ENCODE results near the gene TTLL13. TPM values are rescaled to one million over a fixed set of nuclear protein-coding genes. Genes with fewer than 3 reads are reported as not detected.

TTLL13 gene
- total and polyA plus RNA-seq, 2 of the 8 experiments (the other 6 are each of a cell fraction or from before 2014, with no cell fraction given), result 0.03 TPM; not detected in 1

DNA sequence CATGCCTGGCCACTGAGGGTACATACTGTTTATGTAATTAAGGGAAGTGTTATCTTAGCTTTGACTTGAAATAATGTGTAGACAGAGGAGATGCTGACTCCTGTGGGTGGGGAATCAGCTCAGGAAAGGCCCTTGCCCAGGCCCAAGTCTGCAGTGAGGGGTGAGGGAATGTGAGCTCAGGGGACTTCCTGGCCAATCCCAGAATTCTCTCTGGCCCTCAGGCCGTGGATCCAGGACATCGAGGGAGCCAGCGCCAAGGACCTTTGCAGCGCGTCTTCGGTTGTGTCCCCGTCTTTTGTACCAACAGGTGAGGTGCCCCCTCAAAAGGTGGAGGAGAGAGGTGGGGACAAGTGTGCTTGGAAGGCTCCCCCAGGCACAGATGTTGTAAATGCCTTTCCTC is 22.0 kb upstream of the TTLL13 start (continued):
- TF ChIP-seq, protein P1, sequence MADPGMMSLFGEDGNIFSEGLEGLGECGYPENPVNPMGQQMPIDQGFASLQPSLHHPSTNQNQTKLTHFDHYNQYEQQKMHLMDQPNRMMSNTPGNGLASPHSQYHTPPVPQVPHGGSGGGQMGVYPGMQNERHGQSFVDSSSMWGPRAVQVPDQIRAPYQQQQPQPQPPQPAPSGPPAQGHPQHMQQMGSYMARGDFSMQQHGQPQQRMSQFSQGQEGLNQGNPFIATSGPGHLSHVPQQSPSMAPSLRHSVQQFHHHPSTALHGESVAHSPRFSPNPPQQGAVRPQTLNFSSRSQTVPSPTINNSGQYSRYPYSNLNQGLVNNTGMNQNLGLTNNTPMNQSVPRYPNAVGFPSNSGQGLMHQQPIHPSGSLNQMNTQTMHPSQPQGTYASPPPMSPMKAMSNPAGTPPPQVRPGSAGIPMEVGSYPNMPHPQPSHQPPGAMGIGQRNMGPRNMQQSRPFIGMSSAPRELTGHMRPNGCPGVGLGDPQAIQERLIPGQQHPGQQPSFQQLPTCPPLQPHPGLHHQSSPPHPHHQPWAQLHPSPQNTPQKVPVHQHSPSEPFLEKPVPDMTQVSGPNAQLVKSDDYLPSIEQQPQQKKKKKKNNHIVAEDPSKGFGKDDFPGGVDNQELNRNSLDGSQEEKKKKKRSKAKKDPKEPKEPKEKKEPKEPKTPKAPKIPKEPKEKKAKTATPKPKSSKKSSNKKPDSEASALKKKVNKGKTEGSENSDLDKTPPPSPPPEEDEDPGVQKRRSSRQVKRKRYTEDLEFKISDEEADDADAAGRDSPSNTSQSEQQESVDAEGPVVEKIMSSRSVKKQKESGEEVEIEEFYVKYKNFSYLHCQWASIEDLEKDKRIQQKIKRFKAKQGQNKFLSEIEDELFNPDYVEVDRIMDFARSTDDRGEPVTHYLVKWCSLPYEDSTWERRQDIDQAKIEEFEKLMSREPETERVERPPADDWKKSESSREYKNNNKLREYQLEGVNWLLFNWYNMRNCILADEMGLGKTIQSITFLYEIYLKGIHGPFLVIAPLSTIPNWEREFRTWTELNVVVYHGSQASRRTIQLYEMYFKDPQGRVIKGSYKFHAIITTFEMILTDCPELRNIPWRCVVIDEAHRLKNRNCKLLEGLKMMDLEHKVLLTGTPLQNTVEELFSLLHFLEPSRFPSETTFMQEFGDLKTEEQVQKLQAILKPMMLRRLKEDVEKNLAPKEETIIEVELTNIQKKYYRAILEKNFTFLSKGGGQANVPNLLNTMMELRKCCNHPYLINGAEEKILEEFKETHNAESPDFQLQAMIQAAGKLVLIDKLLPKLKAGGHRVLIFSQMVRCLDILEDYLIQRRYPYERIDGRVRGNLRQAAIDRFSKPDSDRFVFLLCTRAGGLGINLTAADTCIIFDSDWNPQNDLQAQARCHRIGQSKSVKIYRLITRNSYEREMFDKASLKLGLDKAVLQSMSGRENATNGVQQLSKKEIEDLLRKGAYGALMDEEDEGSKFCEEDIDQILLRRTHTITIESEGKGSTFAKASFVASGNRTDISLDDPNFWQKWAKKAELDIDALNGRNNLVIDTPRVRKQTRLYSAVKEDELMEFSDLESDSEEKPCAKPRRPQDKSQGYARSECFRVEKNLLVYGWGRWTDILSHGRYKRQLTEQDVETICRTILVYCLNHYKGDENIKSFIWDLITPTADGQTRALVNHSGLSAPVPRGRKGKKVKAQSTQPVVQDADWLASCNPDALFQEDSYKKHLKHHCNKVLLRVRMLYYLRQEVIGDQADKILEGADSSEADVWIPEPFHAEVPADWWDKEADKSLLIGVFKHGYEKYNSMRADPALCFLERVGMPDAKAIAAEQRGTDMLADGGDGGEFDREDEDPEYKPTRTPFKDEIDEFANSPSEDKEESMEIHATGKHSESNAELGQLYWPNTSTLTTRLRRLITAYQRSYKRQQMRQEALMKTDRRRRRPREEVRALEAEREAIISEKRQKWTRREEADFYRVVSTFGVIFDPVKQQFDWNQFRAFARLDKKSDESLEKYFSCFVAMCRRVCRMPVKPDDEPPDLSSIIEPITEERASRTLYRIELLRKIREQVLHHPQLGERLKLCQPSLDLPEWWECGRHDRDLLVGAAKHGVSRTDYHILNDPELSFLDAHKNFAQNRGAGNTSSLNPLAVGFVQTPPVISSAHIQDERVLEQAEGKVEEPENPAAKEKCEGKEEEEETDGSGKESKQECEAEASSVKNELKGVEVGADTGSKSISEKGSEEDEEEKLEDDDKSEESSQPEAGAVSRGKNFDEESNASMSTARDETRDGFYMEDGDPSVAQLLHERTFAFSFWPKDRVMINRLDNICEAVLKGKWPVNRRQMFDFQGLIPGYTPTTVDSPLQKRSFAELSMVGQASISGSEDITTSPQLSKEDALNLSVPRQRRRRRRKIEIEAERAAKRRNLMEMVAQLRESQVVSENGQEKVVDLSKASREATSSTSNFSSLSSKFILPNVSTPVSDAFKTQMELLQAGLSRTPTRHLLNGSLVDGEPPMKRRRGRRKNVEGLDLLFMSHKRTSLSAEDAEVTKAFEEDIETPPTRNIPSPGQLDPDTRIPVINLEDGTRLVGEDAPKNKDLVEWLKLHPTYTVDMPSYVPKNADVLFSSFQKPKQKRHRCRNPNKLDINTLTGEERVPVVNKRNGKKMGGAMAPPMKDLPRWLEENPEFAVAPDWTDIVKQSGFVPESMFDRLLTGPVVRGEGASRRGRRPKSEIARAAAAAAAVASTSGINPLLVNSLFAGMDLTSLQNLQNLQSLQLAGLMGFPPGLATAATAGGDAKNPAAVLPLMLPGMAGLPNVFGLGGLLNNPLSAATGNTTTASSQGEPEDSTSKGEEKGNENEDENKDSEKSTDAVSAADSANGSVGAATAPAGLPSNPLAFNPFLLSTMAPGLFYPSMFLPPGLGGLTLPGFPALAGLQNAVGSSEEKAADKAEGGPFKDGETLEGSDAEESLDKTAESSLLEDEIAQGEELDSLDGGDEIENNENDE (IDR thresholded peaks at IDR 0.05; ENCODE audit: insufficient replicate concordance, low read length), result no peak
- TF ChIP-seq, protein P2, sequence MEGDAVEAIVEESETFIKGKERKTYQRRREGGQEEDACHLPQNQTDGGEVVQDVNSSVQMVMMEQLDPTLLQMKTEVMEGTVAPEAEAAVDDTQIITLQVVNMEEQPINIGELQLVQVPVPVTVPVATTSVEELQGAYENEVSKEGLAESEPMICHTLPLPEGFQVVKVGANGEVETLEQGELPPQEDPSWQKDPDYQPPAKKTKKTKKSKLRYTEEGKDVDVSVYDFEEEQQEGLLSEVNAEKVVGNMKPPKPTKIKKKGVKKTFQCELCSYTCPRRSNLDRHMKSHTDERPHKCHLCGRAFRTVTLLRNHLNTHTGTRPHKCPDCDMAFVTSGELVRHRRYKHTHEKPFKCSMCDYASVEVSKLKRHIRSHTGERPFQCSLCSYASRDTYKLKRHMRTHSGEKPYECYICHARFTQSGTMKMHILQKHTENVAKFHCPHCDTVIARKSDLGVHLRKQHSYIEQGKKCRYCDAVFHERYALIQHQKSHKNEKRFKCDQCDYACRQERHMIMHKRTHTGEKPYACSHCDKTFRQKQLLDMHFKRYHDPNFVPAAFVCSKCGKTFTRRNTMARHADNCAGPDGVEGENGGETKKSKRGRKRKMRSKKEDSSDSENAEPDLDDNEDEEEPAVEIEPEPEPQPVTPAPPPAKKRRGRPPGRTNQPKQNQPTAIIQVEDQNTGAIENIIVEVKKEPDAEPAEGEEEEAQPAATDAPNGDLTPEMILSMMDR (IDR thresholded peaks at IDR 0.05; ENCODE audit: control extremely low read depth in 1 of 3, insufficient read depth in 1 of 3, low read depth in 1 of 3, low read length in 3 of 3), result no peak
- TF ChIP-seq, protein P3, sequence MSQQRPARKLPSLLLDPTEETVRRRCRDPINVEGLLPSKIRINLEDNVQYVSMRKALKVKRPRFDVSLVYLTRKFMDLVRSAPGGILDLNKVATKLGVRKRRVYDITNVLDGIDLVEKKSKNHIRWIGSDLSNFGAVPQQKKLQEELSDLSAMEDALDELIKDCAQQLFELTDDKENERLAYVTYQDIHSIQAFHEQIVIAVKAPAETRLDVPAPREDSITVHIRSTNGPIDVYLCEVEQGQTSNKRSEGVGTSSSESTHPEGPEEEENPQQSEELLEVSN (IDR thresholded peaks at IDR 0.05), result no peak
- TF ChIP-seq CHD1 (IDR thresholded peaks at IDR 0.05; ENCODE audit: low read depth, low read length), result no peak
- TF ChIP-seq BACH1 (IDR thresholded peaks at IDR 0.05; ENCODE audit: low read length), result no peak
- TF ChIP-seq NANOG (IDR thresholded peaks at IDR 0.05; ENCODE audit: insufficient read depth, low read depth, low read length, poor library complexity, severe bottlenecking), result no peak
- no peak for TF ChIP-seq BCL11A (IDR thresholded peaks at IDR 0.05; ENCODE audit: low read depth in 2 of 2, low read length in 2 of 2)
